Measurements from ENCODE around the gene SLC2A4.

Gene SLC2A4

GRCh38 chr17:7307686-7308624 is 26.4 kb downstream of the SLC2A4 start:
- DNase-seq, result peak; percentile 38

- DNase-seq, result peak; percentile 90
Measured at GRCh38 chr17:7308625-7309433, 27.3 kb downstream of the SLC2A4 start.

- no peak for DNase-seq
Measured at GRCh38 chr17:7309628-7310027, 28.1 kb downstream of the SLC2A4 start.

- DNase-seq, result no peak
Measured at GRCh38 chr17:7311110-7311705, 29.7 kb downstream of the SLC2A4 start.

GRCh38 chr17:7312432-7313087 is 31.0 kb downstream of the SLC2A4 start:
- no peak for DNase-seq

GRCh38 chr17:7313088-7313889 is 31.8 kb downstream of the SLC2A4 start:
- peak; percentile 31 for DNase-seq

GRCh38 chr17:7313890-7314718 is 32.6 kb downstream of the SLC2A4 start:
- peak; percentile 62 for DNase-seq

GRCh38 chr17:7314719-7315569 is 33.4 kb downstream of the SLC2A4 start, which contains the start of gene GPS2:
GPS2 (minus strand) TSS chr17:7315360; CDS start chr17:7315052, 308 bp downstream.
- peak; percentile 86 for DNase-seq

- no peak for DNase-seq
Measured at GRCh38 chr17:7315570-7316235, 34.2 kb downstream of the SLC2A4 start.

- no peak for DNase-seq
Measured at GRCh38 chr17:7317161-7317803, 35.8 kb downstream of the SLC2A4 start.

GRCh38 chr17:7318121-7318860 is 36.8 kb downstream of the SLC2A4 start:
- no peak for DNase-seq

GRCh38 chr17:7321466-7321865 is 39.9 kb downstream of the SLC2A4 start:
- DNase-seq, result no peak

GRCh38 chr17:7322520-7323194 is 41.1 kb downstream of the SLC2A4 start:
- DNase-seq, result no peak

GRCh38 chr17:7323731-7324437 is 42.4 kb downstream of the SLC2A4 start:
- DNase-seq, result peak; percentile 52

GRCh38 chr17:7324438-7324779 is 42.9 kb downstream of the SLC2A4 start:
- DNase-seq, result no peak

GRCh38 chr17:7325031-7325528 is 43.6 kb downstream of the SLC2A4 start:
- no peak for DNase-seq

GRCh38 chr17:7326186-7326585 is 44.7 kb downstream of the SLC2A4 start:
- no peak for DNase-seq
